ENCODE measurements around the gene MAPK8IP3.
A peak's percentile ranks its signal among the peaks of the same experiment; 100 is the strongest.

MAPK8IP3 gene

GRCh38 chr16:1705688-1706385 lies at the start of gene MAPK8IP3:
Gene MAPK8IP3 (plus strand): TSS chr16:1706195. CDS start chr16:1706340, 145 bp downstream.
- peak; percentile 96 for DNase-seq

DNA sequence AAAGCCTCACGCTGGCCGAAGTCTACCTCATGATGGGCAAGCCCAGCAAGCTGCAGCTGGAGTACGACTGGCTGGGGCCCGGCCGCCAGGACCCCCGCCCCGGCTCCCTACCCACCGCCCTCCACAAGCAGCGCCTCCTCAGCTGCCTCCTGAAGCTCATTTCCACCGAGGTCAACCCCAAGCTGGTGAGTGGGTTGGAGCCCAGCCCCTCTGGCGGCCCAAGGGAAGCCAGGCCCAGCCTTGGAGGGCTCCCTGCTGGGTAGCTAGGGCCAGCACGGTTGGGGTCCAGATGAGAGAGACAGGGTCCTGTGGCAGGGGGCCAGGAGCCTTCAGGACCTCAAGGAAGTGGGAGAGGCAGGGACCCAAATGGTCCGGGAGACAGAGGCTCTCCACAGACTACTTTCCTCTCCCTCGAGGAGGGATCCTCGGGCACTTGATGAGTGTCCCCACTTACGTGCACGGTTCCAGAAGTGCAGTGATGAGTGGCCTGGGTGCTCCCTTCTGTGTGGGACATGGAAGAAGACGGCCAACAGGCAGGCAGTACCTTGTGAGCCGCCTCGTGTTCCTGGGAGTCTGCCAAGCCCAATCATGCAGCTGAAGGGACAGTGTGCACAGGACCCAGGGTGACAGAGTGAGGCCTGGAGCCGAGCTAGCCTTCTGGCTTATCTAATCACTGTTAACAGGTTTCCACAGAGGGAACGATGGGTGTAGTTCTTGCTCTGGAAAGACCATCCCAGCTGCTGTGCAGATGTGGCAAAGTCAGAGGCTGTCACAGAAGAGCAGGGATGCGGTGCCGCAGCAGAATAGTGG lies 49.0 kb upstream of the MAPK8IP3 start:
- no peak for DNase-seq

- DNase-seq, result no peak
These were observed 48.2 kb upstream of the MAPK8IP3 start for GRCh38 chr16:1657841-1658240.

DNA sequence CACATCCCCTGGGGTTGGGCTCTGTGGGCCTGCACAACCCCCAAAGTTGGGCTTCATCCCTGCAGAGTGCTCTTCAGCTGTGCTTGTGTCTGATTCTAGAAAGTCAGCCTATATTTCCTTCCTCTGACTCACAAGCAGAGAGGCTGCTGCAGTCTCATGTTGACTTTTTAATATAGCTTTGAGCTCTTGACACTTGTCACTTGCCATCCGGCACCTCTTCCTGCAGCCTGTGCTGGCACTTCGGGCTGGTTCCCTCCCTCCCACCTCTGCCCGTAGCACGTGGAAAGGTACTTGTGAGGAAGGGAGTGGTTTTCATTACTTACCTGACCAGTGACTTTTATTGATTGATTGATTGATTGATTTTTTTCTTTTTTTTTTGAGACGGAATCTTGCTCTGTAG lies 47.0 kb upstream of the MAPK8IP3 start:
- no peak for DNase-seq

DNA sequence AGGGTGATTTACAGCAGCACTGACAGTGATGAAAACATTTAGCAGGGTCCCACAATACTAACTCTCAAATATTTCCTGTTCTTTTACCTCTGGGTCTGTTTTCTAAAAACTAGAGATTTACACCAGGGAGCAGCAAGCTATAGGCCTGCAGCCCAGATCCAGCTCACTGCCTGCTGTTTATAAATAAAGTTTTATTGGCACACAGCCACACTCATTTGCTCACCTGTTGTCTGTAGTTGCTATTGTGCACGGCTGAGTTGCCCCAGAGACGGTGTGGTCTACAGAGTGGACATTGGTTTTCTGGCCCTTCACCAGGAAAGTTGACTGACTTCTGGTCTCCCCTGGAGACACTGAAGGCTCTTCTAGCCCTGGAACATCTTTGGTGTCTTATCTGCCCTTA lies 44.2 kb upstream of the MAPK8IP3 start:
- no peak for DNase-seq

DNA sequence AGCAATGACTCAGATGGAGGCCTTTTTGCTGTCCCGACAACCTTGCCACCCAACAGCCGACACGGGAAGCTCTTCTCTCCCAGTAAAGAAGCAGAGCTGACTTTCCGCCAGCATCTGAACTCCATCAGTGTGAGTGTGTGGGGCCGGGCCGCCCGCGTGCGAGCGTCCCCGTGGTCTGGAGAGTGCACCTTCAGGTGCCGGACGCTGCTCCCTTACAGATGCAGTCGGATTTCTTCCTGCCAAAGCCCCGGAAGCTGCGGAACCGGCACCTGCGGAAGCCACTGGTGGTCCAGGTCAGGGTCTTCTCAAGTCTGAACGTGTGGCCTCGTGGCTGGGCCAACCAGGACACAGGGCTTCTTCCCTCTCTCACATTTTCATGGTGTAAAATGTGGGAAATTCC lies 43.5 kb upstream of the MAPK8IP3 start:
- DNase-seq, result no peak

DNA sequence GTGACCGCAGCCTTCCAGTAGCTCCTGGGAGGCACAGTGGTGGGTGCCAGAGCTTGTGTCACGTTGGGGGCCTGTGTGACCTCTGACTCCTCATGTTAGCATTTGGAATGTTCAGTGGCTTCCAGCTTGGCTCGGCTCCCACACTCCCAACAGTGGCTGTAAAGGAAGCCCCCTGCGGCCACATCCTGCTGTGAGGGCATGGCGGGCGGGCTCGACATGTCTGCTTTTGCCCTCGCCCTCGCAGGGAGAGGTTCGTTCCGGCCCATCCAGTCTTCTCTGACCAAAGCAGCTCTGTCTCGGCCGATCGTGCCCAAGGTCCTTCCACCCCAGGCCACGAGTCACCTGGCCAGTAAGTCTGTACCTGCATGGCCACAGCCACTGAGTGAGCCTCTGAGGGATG lies 40.2 kb upstream of the MAPK8IP3 start:
- DNase-seq, result no peak

DNA sequence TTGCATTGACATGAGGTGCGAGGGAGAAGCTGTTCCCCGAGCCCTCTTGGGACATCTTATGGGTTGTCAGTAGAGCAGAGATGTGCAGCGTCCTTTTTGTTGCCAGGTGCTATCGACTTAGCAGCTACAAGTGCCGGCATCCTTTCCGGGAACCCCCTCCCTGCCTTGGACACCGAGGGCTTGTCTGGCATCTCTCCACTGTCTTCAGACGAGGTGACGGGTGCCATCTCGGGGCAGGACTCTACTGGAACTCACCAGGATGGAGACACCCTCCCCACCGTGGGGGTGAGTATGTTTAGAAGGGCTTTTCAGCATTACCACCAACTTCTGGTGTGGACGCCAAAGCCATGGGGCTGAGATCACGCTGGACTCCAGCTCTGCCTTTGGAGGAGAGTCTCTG lies 39.7 kb upstream of the MAPK8IP3 start:
- no peak for DNase-seq

GRCh38 chr16:1667271-1667670 lies 38.7 kb upstream of the MAPK8IP3 start:
- DNase-seq, result no peak

GRCh38 chr16:1667916-1668315 lies 38.1 kb upstream of the MAPK8IP3 start:
- no peak for DNase-seq

DNA sequence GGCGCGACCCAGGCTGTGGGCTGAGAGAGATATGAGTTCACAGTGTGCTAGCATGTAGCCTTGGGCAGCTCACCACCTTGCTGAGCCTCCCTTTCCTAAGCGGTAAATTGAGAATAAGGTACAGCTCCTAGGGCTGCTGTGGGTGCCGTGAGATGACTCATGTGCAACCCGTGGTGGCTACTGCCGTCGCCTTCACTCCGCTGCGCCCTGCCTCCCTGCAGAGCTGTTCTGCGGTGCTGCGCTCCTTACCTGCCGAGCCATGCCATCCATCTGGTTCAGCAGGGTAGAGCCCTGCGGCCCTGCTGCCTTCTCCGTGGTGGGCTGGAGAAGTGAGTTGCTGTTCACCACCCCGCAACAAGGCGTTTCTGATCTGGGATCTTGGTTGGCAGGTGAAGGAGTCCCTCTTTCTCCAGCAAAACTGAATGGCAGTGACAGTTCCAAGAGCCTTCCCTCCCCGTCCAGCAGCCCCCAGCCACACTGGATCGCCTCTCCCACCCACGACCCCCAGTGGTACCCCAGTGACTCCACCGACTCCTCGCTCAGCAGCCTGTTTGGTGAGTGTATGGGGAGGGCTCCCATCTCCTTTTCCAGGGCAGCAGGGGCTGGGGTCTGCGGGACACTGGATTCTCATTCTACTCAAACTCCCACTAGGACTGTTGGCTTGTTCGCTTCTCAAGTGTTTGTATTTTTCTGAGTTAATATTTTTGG lies 37.2 kb upstream of the MAPK8IP3 start:
- DNase-seq, result no peak

GRCh38 chr16:1669698-1670097 lies 36.3 kb upstream of the MAPK8IP3 start:
- DNase-seq, result no peak

GRCh38 chr16:1670371-1670770 lies 35.6 kb upstream of the MAPK8IP3 start:
- DNase-seq, result no peak

- DNase-seq, result no peak
These were observed 35.1 kb upstream of the MAPK8IP3 start for GRCh38 chr16:1670866-1671265.

GRCh38 chr16:1673424-1674151 lies 32.4 kb upstream of the MAPK8IP3 start:
- no peak for DNase-seq

DNA sequence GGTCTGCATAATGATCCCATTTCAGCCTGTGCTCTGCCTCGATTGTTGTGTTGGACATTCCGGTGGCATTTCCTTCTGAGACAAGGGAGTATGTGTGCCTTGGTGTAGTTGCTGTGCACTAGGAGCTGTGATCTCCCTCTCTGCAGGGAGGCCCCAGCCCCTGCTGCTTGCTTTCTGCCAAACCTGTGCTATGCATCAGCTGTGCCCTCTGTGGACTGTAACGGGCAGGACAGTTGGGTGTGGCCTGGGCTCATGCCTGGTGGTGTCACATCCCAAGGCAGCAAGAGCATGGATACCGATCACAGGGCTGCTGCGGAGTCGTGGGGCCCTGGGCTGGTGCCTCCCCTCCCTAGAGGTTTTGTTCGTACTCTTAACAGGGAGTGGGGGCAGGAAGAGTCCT lies 31.7 kb upstream of the MAPK8IP3 start:
- DNase-seq, result no peak

- no peak for DNase-seq
These were observed 31.0 kb upstream of the MAPK8IP3 start for GRCh38 chr16:1674751-1675664.

GRCh38 chr16:1676661-1677060 lies 29.3 kb upstream of the MAPK8IP3 start:
- DNase-seq, result no peak

DNA sequence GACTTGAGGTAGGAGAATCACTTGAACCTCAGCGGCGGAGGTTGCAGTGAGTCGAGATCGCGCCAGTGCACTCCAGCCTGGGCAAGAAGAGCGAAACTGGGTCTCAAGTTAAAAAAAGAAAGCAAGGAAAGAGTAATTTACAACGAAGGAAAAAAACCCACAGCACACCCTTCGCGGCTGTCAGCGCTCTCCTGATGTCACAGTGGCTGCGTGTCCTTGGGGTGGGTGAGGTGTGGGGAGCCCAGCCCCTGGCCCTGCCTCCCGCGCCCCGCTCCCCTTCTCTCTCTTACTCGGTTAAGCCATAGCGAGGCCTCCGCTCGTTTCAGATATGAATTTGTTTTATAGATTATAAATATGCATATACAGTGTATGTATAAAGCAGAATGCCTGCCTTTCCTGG lies 28.7 kb upstream of the MAPK8IP3 start:
- no peak for DNase-seq

DNA sequence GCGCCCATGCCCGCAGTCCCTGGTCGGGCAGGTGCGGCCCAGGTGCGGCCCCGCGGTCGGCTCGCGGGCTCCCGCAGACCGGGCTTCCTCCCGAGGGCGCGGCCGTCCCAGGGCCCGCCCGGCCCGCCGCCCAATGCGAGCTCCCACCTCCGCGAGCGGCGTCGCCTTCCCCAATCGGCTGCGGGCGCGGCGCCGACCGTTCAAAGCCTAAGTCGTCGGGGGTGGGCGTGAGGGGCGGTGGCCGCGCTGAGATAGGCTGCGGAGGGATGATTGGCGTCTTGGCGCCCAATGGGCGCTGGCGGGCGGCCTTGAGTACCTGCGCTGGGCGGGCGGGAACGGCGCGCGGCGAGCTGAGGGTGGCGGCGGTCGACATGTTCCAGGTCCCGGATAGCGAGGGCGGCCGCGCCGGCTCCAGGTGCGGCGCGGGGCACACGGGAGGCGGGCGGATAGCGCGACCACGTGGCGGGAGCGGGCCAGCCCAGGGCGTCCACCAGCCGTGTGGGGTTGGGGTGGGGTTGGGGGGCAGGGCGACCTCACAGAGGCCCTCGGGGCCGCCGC lies 28.0 kb upstream of the MAPK8IP3 start, which contains the start of gene JPT2:
JPT2 (plus strand) TSS at position 338 of the 558 bp plus-strand sequence; CDS start at position 372, 34 bp downstream.
- peak; percentile 96 for DNase-seq

- DNase-seq, result peak; percentile 54
These were observed 27.4 kb upstream of the MAPK8IP3 start for GRCh38 chr16:1678500-1679098.
